Measurements from ENCODE around the gene IQCN. TPM values are rescaled to one million over a fixed set of nuclear protein-coding genes. Genes with fewer than 3 reads are reported as not detected.

Gene IQCN
- polyA plus RNA-seq, 1 donor (not counting 4 experiments of a cell fraction or from before 2014, with no cell fraction given) = not detected

- DNase-seq (ENCODE audit: low read depth, low spot score) (no peak), FAIRE-seq (no peak)
- dilution Hi-C loops (cut with MboI; ENCODE audit: extremely low pct_ligation_motif_present, low sequenced_read_pairs) = no loop called here
- peak overlapping the region; percentile 88 for H3K27ac ChIP-seq (ENCODE audit: control insufficient read depth, insufficient read depth, low read length)
- H3K9me1 ChIP-seq (ENCODE audit: control insufficient read depth, extremely low read depth, insufficient read depth, low read length) = peaks cover 2% of the 10 kb centered on the region
- H3K79me2 ChIP-seq (ENCODE audit: control insufficient read depth, insufficient read depth, low read length) = peaks cover 23% of the 10 kb centered on the region
- H3K9me3 ChIP-seq (ENCODE audit: control insufficient read depth, low read depth, low read length) = no peaks in the 10 kb centered on the region
- peak overlapping the region; percentile 92 for H3K9ac ChIP-seq (ENCODE audit: control insufficient read depth, extremely low read depth, insufficient read depth, low read length)
- H3K27me3 ChIP-seq (ENCODE audit: control insufficient read depth, extremely low read depth, insufficient read depth, low read length) = no peaks in the 10 kb centered on the region
- peaks cover 9% of the 10 kb centered on the region for H4K20me1 ChIP-seq (ENCODE audit: control insufficient read depth, extremely low read depth, insufficient read depth, low read length)
- H3K36me3 ChIP-seq (ENCODE audit: control insufficient read depth in 2 of 2, extremely low read depth in 1 of 2, insufficient read depth in 2 of 2, low read length in 2 of 2) = peaks cover 1 to 8% of the 10 kb centered on the region in 2 experiments
- peak overlapping the region; percentile 69 to 78 (median 76) for H3K4me3 ChIP-seq (ENCODE audit: control insufficient read depth in 2 of 3, extremely low read depth in 1 of 3, insufficient read depth in 2 of 3, low read depth in 1 of 3, low read length in 3 of 3)
- H2AFZ ChIP-seq (ENCODE audit: control insufficient read depth, low read length) = no peak overlapping the region
- H3K4me1 ChIP-seq (ENCODE audit: control insufficient read depth, extremely low read depth, insufficient read depth, low read length) = peaks cover 36% of the 10 kb centered on the region
- TF ChIP-seq CTCF (optimal IDR thresholded peaks at IDR 0.05 in 1 of 3, IDR thresholded peaks at IDR 0.05 in 1 of 3, conservative IDR thresholded peaks at IDR 0.05 in 1 of 3; ENCODE audit: extremely low read depth in 1 of 3, insufficient read depth in 2 of 3, low read length in 3 of 3) (peak in 2 of 3 experiments; percentile 39 to 40), EZH2 (IDR thresholded peaks at IDR 0.05; ENCODE audit: low read length) (no peak)
- H3K4me2 ChIP-seq (ENCODE audit: control insufficient read depth, extremely low read depth, insufficient read depth, low read depth, low read length) = peak overlapping the region; percentile 97
Measured at GRCh38 chr19:18278521-18279265, 4.4 kb upstream of the IQCN start.

GRCh38 chr19:18274781-18275356, 617 bp upstream of the IQCN start:
- no peak overlapping the region for H3K4me3 ChIP-seq (ENCODE audit: control insufficient read depth in 2 of 3, extremely low read depth in 1 of 3, insufficient read depth in 2 of 3, low read depth in 1 of 3, low read length in 3 of 3)
- TF ChIP-seq CTCF (optimal IDR thresholded peaks at IDR 0.05 in 1 of 3, IDR thresholded peaks at IDR 0.05 in 1 of 3, conservative IDR thresholded peaks at IDR 0.05 in 1 of 3; ENCODE audit: extremely low read depth in 1 of 3, insufficient read depth in 2 of 3, low read length in 3 of 3) = no peak
- H3K9ac ChIP-seq (ENCODE audit: control insufficient read depth, extremely low read depth, insufficient read depth, low read length) = no peak overlapping the region
- peaks cover 27% of the 10 kb centered on the region for H3K4me1 ChIP-seq (ENCODE audit: control insufficient read depth, extremely low read depth, insufficient read depth, low read length)
- peaks cover 15% of the 10 kb centered on the region for H3K79me2 ChIP-seq (ENCODE audit: control insufficient read depth, insufficient read depth, low read length)
- H3K9me1 ChIP-seq (ENCODE audit: control insufficient read depth, extremely low read depth, insufficient read depth, low read length) = no peaks in the 10 kb centered on the region
- no peak overlapping the region for H2AFZ ChIP-seq (ENCODE audit: control insufficient read depth, low read length)
- no peaks in the 10 kb centered on the region for H3K27me3 ChIP-seq (ENCODE audit: control insufficient read depth, extremely low read depth, insufficient read depth, low read length)
- DNase-seq (ENCODE audit: low read depth, low spot score) (no peak), FAIRE-seq (no peak)
- dilution Hi-C loops (cut with MboI; ENCODE audit: extremely low pct_ligation_motif_present, low sequenced_read_pairs) = no loop called here
- H4K20me1 ChIP-seq (ENCODE audit: control insufficient read depth, extremely low read depth, insufficient read depth, low read length) = peaks cover 9% of the 10 kb centered on the region
- H3K9me3 ChIP-seq (ENCODE audit: control insufficient read depth, low read depth, low read length) = no peaks in the 10 kb centered on the region
- peaks cover 1 to 8% of the 10 kb centered on the region in 2 experiments for H3K36me3 ChIP-seq (ENCODE audit: control insufficient read depth in 2 of 2, extremely low read depth in 1 of 2, insufficient read depth in 2 of 2, low read length in 2 of 2)
- no peak overlapping the region for H3K27ac ChIP-seq (ENCODE audit: control insufficient read depth, insufficient read depth, low read length)
- H3K4me2 ChIP-seq (ENCODE audit: control insufficient read depth, extremely low read depth, insufficient read depth, low read depth, low read length) = peak overlapping the region; percentile 30
